Activated CD4-positive, CD25-positive, alpha-beta regulatory T cell treated with anti-CD3 and anti-CD28 coated beads, Interleukin-2, amount 50 U/mL, for 16 hours (primary cell): ENCODE results near the gene PSD2.
A peak's percentile ranks its signal among the peaks of the same experiment; 100 is the strongest.

ENCODE experiments used
- DNase-seq: peaks from one replicate; pipeline ENCODE4 v3.0.0-alpha.2; 2020; ENCODE audit warnings: low read depth, low spot score

PSD2 gene

GRCh38 chr5:139854029-139854605, 58.5 kb downstream of the PSD2 start:
- no peak for DNase-seq

- no peak for DNase-seq
Measured at GRCh38 chr5:139854953-139855352, 59.3 kb downstream of the PSD2 start.

- no peak for DNase-seq
Measured at GRCh38 chr5:139855451-139855850, 59.8 kb downstream of the PSD2 start.

GRCh38 chr5:139855946-139856540, 60.4 kb downstream of the PSD2 start:
- no peak for DNase-seq

- no peak for DNase-seq
Measured at GRCh38 chr5:139856714-139857113, 61.1 kb downstream of the PSD2 start.

- DNase-seq = no peak
Measured at GRCh38 chr5:139859013-139859412, 63.4 kb downstream of the PSD2 start.

GRCh38 chr5:139861021-139861888, 65.6 kb downstream of the PSD2 start:
- DNase-seq = no peak

GRCh38 chr5:139861889-139862207, 66.2 kb downstream of the PSD2 start:
- no peak for DNase-seq

GRCh38 chr5:139862313-139862712, 66.7 kb downstream of the PSD2 start:
- DNase-seq = no peak

GRCh38 chr5:139862803-139863202, 67.2 kb downstream of the PSD2 start:
- DNase-seq = no peak

- no peak for DNase-seq
Measured at GRCh38 chr5:139863361-139863760, 67.8 kb downstream of the PSD2 start.

GRCh38 chr5:139863855-139864558, 68.4 kb downstream of the PSD2 start:
- DNase-seq = peak; percentile 17

- no peak for DNase-seq
Measured at GRCh38 chr5:139864716-139865483, 69.3 kb downstream of the PSD2 start.

- no peak for DNase-seq
Measured at GRCh38 chr5:139867109-139867508, 71.5 kb downstream of the PSD2 start.

GRCh38 chr5:139867581-139867980, 72.0 kb downstream of the PSD2 start:
- DNase-seq = no peak

- no peak for DNase-seq
Measured at GRCh38 chr5:139869042-139869790, 73.6 kb downstream of the PSD2 start.

GRCh38 chr5:139870677-139871076, 75.1 kb downstream of the PSD2 start:
- no peak for DNase-seq

- no peak for DNase-seq
Measured at GRCh38 chr5:139871614-139872013, 76.0 kb downstream of the PSD2 start.

- no peak for DNase-seq
Measured at GRCh38 chr5:139872052-139872766, 76.6 kb downstream of the PSD2 start.
